Measurements from ENCODE around the gene FOXN3.

Gene FOXN3

GRCh38 chr14:89408907-89409700, 7.9 kb downstream of the FOXN3 start:
- DNase-seq (ENCODE audit: low spot score): no peak

DNA sequence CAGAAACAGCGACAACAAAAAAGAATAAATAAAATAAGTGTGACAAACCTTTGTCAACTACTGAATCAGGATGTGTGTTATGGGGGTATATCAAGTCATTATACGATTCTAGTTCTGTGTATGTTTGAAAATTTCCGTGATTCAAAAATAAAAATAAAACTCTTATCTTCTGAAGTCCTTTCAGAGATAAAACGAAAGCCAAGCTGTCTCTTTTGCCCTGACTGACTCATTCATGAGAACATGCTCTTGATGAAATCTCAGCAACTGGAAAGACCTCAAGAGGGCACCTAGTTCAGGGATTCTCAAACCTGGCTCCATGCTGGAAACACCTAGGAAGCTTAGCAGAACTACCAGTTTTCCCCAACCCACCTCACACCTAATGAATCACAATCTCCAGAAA, 9.2 kb downstream of the FOXN3 start:
- DNase-seq (ENCODE audit: low spot score): no peak

DNA sequence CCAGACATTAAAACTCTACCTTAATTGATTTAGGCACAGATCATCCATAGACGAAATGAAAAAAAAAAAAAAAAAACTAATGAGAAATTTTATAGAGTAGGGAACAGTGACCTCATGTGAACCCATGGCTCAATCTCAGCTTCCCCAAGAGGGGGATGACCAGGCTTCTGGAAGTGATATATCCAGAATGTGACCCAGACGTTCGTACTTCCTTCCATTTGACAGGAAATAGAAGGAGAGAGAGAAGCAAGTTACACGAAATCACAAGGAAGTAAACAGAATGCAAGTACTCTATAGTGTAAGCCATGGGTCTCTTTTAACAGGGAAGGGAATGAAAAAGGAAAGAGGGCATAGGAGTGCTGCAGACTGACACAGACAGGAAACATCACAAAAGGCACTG, 10.1 kb downstream of the FOXN3 start:
- no peak for DNase-seq (ENCODE audit: low spot score)

DNA sequence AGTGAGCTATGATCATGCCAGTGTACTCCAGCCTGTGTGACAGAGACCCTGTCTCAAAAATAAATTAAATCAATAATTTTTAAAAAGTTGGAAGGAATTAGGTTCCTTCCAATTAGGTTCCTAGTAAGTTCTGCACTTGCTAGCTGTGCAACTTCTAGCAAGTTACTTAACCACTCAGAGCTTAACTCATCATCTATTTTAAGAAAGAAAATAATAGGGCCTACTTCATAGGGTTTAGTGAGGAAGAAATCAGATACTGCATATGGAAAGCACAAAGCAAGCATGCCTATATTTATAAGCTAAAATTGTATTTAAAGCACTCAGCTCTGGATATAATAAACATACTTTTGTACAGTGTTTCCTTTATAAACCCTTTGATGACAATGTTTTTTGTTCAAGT, 10.7 kb downstream of the FOXN3 start:
- DNase-seq (ENCODE audit: low spot score): no peak

- no peak for DNase-seq (ENCODE audit: low spot score)
These were observed 11.3 kb downstream of the FOXN3 start for GRCh38 chr14:89405712-89406111.

DNA sequence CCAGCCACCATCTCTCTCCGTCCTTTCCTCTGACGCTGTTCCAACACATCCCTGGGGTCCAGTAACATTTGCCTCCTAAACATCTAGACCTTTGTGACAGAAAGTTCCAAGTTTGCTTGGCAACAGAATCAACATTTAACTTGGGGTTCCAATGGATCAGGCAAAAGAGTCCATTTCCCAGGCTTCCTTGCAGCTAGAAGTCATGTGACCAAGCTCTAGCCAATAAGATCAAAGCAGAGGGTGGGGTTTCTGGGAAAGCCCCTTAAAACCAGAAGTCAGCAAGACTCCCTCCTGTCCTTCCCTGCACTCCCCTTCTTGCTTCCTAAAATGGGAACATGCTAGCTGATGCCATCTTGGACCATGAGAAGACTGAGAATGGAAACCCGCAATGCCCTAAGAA, 14.7 kb downstream of the FOXN3 start:
- DNase-seq (ENCODE audit: low spot score): no peak

GRCh38 chr14:89401761-89402160, 15.3 kb downstream of the FOXN3 start:
- no peak for DNase-seq (ENCODE audit: low spot score)

- DNase-seq (ENCODE audit: low spot score): no peak
These were observed 15.8 kb downstream of the FOXN3 start for GRCh38 chr14:89401241-89401640.

GRCh38 chr14:89400529-89400928, 16.5 kb downstream of the FOXN3 start:
- no peak for DNase-seq (ENCODE audit: low spot score)

DNA sequence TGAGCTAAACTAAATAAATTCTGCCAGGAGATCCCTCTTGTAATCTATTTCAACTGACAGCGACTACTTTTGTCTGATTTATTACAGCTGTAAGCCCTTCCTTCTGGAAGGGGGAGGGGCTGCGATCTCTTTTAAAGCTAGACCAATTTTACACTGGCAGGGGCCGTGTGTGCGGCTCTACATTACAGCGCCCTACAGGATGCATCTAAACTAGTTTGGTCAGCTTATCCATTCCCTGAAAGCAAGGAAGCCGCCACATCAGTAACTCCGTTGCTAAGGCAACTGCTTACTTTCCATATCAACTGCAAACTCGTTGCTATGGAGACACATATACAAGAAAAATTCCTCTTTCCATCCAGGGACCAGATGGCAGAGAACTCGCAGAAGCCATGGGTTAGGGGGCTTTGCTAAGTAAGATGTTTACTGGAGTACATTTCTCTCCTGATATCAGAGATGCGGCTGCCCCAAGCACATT, 17.4 kb downstream of the FOXN3 start:
- DNase-seq (ENCODE audit: low spot score): no peak

GRCh38 chr14:89399157-89399556, 17.9 kb downstream of the FOXN3 start:
- no peak for DNase-seq (ENCODE audit: low spot score)

DNA sequence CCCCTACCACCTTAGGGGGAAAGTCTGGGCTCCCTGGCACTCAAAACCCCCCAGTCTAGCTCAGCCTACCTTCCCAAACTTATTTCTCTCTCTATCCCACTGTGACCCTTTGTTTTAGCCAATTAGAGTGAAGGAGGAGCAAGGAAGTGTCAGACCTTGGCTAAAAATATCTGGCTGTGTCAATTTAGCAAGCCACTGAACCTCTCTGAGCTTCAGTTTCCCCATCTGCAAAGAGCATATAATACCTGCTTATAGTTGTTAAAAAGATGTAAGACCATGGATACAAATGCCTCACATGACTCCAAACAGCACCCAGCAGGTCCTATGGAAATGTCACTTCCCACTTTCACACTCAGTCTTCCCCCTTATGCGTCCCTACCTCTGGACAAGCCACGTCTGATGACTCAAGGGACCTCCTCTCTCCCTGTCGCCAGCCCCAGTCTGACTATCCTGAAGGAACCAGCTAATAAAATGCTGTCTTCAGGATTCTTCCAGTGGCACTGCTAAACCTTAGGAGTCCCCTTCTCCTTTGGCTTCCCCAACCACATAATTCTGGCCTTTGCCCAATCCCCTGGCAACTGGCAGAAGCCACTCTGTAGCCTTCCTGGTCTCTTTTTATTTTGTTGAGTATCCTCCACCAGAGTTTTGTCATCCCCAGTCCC, 19.3 kb downstream of the FOXN3 start:
- DNase-seq (ENCODE audit: low spot score): no peak

DNA sequence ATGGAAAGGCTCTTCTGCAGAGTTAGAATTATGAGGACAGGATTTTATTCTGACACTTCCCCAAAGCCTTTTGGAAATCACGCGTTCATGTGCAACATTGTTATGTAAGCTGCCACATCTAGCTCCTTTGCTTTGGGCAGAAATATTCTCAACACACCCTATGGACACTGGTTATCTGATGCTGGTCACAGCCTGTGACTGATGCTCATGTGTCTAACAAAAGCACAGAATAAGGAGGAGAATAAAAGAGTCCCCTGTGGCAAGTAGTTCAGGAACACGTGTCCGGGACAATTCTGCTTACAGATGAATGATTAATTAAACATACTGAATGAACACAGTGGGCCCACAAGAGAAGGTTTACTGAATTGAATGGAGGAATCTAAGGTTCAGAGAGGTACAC, 22.1 kb downstream of the FOXN3 start:
- DNase-seq (ENCODE audit: low spot score): no peak

- no peak for DNase-seq (ENCODE audit: low spot score)
These were observed 23.7 kb downstream of the FOXN3 start for GRCh38 chr14:89393222-89393745.

- DNase-seq (ENCODE audit: low spot score): no peak
These were observed 24.9 kb downstream of the FOXN3 start for GRCh38 chr14:89392181-89392580.

- DNase-seq (ENCODE audit: low spot score): no peak
These were observed 25.5 kb downstream of the FOXN3 start for GRCh38 chr14:89391556-89391955.

DNA sequence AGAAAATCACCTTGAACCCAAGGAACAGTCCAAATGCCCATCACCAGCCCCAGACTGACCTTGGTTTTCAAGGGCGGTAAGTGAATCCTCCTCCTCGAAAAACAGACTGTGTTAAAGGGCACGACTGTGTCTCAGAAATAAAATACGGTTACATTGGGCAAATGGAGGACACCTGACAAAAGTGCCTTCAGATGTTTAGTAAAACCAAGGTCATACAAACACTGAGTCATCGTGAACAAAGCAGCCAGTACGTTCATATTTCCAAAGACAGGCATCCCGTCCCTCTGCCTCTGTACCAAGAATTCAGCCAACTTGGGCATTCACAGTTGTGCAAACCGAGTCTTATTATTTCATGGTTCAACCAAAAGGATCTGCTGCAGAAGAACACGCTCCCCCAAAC, 25.9 kb downstream of the FOXN3 start:
- no peak for DNase-seq (ENCODE audit: low spot score)

DNA sequence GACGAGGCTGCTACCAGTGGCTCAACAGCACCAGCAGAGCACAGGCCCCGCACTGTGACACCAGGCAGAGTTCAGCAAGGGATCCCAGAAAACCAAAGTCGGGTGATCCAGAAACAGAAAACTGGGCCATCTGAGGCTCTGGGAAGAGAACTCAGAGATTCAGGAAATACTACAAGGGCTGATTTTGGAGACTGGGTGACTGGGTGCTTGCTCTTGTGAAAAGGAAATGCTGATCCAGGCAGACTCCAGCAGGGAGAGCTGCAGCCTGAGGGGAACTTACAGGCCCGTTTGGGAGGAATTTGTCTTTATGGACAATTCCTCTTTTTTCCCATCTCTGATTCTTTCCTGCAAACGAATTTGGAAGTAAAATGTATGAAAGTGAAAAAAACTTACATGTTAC, 28.2 kb downstream of the FOXN3 start:
- DNase-seq (ENCODE audit: low spot score): no peak

DNA sequence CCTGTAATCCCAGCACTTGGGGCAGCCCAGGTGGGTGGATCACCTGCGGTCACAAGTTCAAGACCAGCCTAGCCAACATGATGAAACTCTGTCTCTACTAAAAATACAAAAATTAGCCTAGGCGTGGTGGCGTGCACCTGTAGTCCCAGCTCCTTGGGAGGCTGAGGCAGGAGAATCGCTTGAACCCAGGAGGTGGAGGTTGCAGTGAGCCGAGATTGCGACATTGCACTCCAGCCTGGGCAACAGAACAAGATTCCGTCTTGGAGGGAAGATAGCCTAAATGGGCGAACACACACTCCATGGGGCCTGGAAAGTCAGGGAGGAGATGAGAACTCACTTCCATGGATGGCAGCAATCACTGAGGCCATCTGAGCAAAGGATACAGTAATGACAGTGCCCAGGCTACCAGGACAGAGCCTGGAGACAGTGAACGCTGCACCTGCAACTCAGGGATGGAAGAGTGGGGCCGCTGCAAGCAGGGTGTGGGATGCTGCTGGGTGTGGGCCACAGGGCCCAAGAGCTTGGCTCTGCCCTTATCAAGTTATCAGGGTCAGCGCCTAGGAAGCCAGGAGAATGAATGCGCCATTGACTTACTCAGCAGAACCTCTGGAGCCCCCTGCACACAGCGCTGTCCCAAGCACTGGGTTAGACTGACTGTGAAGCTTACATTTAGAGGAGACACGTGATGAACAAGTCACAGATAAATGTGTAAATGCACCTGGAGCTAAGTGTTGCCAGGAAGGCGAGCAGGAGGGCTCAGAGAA, 28.9 kb downstream of the FOXN3 start:
- DNase-seq (ENCODE audit: low spot score): no peak

- DNase-seq (ENCODE audit: low spot score): no peak
These were observed 30.7 kb downstream of the FOXN3 start for GRCh38 chr14:89386212-89386886.

GRCh38 chr14:89384636-89385035, 32.4 kb downstream of the FOXN3 start:
- DNase-seq (ENCODE audit: low spot score): no peak

- DNase-seq (ENCODE audit: low spot score): no peak
These were observed 33.0 kb downstream of the FOXN3 start for GRCh38 chr14:89384023-89384422.
